ENCODE measurements around the gene TEX48.

DNA sequence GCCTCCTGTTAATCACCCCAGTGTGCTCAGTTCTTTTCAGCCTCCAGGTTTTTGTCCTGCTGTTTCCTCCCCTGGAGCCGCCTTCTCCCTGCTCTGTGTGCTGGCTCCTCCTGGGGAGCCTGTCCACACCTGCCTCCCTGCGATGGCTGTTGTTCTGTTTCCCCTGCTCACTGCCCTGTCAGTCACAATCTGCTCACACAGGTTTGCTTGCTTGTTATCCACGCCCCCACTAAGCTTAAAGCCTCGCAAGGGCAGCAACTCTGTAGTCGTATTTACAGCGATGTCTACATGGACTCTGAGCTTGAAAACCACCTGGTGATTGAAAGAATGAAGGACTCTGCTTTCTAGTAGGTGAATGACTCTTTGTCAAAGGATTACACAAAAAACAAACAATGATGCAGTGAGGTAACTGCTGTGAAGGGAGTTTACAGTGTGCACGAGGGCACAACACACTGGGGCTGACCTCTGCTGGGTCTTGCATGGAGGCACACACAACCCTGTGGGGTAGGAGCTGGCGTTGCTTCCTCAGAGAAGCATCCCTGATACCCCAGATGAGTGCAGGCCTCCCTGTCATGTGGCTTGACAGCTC is 39.6 kb upstream of the TEX48 start:
- TF ChIP-seq, protein P1, sequence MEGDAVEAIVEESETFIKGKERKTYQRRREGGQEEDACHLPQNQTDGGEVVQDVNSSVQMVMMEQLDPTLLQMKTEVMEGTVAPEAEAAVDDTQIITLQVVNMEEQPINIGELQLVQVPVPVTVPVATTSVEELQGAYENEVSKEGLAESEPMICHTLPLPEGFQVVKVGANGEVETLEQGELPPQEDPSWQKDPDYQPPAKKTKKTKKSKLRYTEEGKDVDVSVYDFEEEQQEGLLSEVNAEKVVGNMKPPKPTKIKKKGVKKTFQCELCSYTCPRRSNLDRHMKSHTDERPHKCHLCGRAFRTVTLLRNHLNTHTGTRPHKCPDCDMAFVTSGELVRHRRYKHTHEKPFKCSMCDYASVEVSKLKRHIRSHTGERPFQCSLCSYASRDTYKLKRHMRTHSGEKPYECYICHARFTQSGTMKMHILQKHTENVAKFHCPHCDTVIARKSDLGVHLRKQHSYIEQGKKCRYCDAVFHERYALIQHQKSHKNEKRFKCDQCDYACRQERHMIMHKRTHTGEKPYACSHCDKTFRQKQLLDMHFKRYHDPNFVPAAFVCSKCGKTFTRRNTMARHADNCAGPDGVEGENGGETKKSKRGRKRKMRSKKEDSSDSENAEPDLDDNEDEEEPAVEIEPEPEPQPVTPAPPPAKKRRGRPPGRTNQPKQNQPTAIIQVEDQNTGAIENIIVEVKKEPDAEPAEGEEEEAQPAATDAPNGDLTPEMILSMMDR (IDR thresholded peaks at IDR 0.05): no peak
- TF ChIP-seq EP300 (IDR thresholded peaks at IDR 0.05): no peak

Data from tibial nerve (tissue), 4 donors.